ENCODE results near the gene PHYKPL. TPM values are rescaled to one million over a fixed set of nuclear protein-coding genes. Genes with fewer than 3 reads are reported as not detected.
A peak's percentile ranks its signal among the peaks of the same experiment; 100 is the strongest.

The PHYKPL gene
- total and polyA plus RNA-seq, 2 donors (not counting 3 experiments of a cell fraction or from before 2014, with no cell fraction given), result 71.7 to 81.7 TPM

- no peaks in the 10 kb centered on the region for H3K27me3 ChIP-seq (ENCODE audit: control insufficient read depth in 2 of 2, insufficient read depth in 2 of 2, low read length in 2 of 2)
- dilution Hi-C loops (cut with MboI; ENCODE audit: extremely low pct_ligation_motif_present, low sequenced_read_pairs), result no loop called here
- peaks cover 33% of the 10 kb centered on the region for H3K79me2 ChIP-seq (ENCODE audit: control insufficient read depth, insufficient read depth, low read length)
- FAIRE-seq (no peak), DNase-seq (ENCODE audit: low read depth, low spot score) (no peak)
- no peak overlapping the region for H3K9ac ChIP-seq (replicated peaks; ENCODE audit: extremely low read depth, insufficient read depth, low read length)
- POLR2A ChIA-PET, result interaction anchor here (0.6 kb wide), 1 partner anchor 10 kb away, joined by 6 read pairs; no protein-coding TSS in a partner anchor
- intact Hi-C loops (cut with micrococcal nuclease), result no loop called here
- peak; percentile 49 for TF ChIP-seq FOS (IDR thresholded peaks at IDR 0.05; ENCODE audit: borderline replicate concordance, insufficient read depth, low read length)
- no peak for TF ChIP-seq MYC (IDR thresholded peaks at IDR 0.05; ENCODE audit: low read depth, low read length)
- TF ChIP-seq POLR2AphosphoS5 (IDR thresholded peaks at IDR 0.05; ENCODE audit: insufficient read depth, low read depth, low read length), result no peak
- H4K20me1 ChIP-seq (replicated peaks; ENCODE audit: control insufficient read depth, extremely low read depth, insufficient read depth, low read length), result no peaks in the 10 kb centered on the region
- BruUV-seq (replicated peaks), result no TSS peak
- no peak overlapping the region for H2AFZ ChIP-seq (ENCODE audit: low read depth, low read length)
- CTCF ChIA-PET, result no interaction called here
- no peaks in the 10 kb centered on the region for H3K9me3 ChIP-seq (replicated peaks; ENCODE audit: control insufficient read depth, insufficient read depth, low read length)
- no peak overlapping the region for H3K27ac ChIP-seq (ENCODE audit: insufficient read depth, low read depth, low read length)
- H3K4me2 ChIP-seq (ENCODE audit: insufficient read depth, low read length), result no peak overlapping the region
- H3K4me3 ChIP-seq (replicated peaks in 1 of 3; ENCODE audit: insufficient read depth in 1 of 3, low read depth in 1 of 3, low read length in 3 of 3), result no peak overlapping the region
- no peaks in the 10 kb centered on the region for H3K9me1 ChIP-seq (replicated peaks; ENCODE audit: control insufficient read depth, extremely low read depth, insufficient read depth, low read length)
- peaks cover 16% of the 10 kb centered on the region for H3K4me1 ChIP-seq (ENCODE audit: control insufficient read depth, extremely low read depth, insufficient read depth, low read length)
- H3K36me3 ChIP-seq (ENCODE audit: control insufficient read depth in 2 of 2, extremely low read depth in 1 of 2, insufficient read depth in 2 of 2, low read length in 2 of 2), result peaks cover 8 to 19% of the 10 kb centered on the region in 2 experiments
Measured at GRCh38 chr5:178227138-178227659, 5.4 kb downstream of the PHYKPL start.

GRCh38 chr5:178225174-178225573 is 7.4 kb downstream of the PHYKPL start:
- Histone ChIP-seq H3K36me3 (ENCODE audit: control insufficient read depth in 2 of 2, extremely low read depth in 1 of 2, insufficient read depth in 2 of 2, low read length in 2 of 2) (peaks cover 11 to 23% of the 10 kb centered on the region in 2 experiments), H3K9me1 (replicated peaks; ENCODE audit: control insufficient read depth, extremely low read depth, insufficient read depth, low read length) (no peaks in the 10 kb centered on the region), H3K9ac (replicated peaks; ENCODE audit: extremely low read depth, insufficient read depth, low read length) (no peak overlapping the region), H2AFZ (ENCODE audit: low read depth, low read length) (no peak overlapping the region), H3K4me1 (ENCODE audit: control insufficient read depth, extremely low read depth, insufficient read depth, low read length) (no peaks in the 10 kb centered on the region), H3K9me3 (replicated peaks; ENCODE audit: control insufficient read depth, insufficient read depth, low read length) (no peaks in the 10 kb centered on the region), H3K79me2 (ENCODE audit: control insufficient read depth, insufficient read depth, low read length) (peaks cover 14% of the 10 kb centered on the region), H3K27ac (ENCODE audit: insufficient read depth, low read depth, low read length) (no peak overlapping the region), H3K4me3 (replicated peaks in 1 of 3; ENCODE audit: insufficient read depth in 1 of 3, low read depth in 1 of 3, low read length in 3 of 3) (no peak overlapping the region), H3K27me3 (ENCODE audit: control insufficient read depth in 2 of 2, insufficient read depth in 2 of 2, low read length in 2 of 2) (no peaks in the 10 kb centered on the region), H3K4me2 (ENCODE audit: insufficient read depth, low read length) (no peak overlapping the region), H4K20me1 (replicated peaks; ENCODE audit: control insufficient read depth, extremely low read depth, insufficient read depth, low read length) (no peaks in the 10 kb centered on the region)
- no peak for FAIRE-seq
- ChIA-PET POLR2A (no interaction called here), CTCF (interaction anchor here (1.8 kb wide), 1 partner anchor 10 kb away, joined by 4 read pairs; no protein-coding TSS in a partner anchor)
- dilution Hi-C loops (cut with MboI; ENCODE audit: extremely low pct_ligation_motif_present, low sequenced_read_pairs), result no loop called here
- intact Hi-C loops (cut with micrococcal nuclease), result no loop called here
- TF ChIP-seq MAX (IDR thresholded peaks at IDR 0.05; ENCODE audit: insufficient read depth, insufficient read length), result no peak
- no peak for TF ChIP-seq MYC (IDR thresholded peaks at IDR 0.05; ENCODE audit: low read depth, low read length)
- TF ChIP-seq EZH2 (IDR thresholded peaks at IDR 0.05; ENCODE audit: borderline replicate concordance, low read depth, low read length, severe bottlenecking), result no peak
- no peak for TF ChIP-seq CTCF (IDR thresholded peaks at IDR 0.05; ENCODE audit: extremely low read depth in 1 of 2, insufficient read depth in 1 of 2, low read depth in 1 of 2, low read length in 2 of 2)
- no peak for TF ChIP-seq POLR2A (IDR thresholded peaks at IDR 0.05; ENCODE audit: low read depth, low read length)
- TF ChIP-seq JUN (IDR thresholded peaks at IDR 0.05; ENCODE audit: borderline replicate concordance, insufficient read depth, insufficient read length, low read depth), result no peak
- TF ChIP-seq POLR2AphosphoS5 (IDR thresholded peaks at IDR 0.05; ENCODE audit: insufficient read depth, low read depth, low read length), result no peak
- no peak for TF ChIP-seq FOS (IDR thresholded peaks at IDR 0.05; ENCODE audit: borderline replicate concordance, insufficient read depth, low read length)
- no peak for TF ChIP-seq GATA2 (IDR thresholded peaks at IDR 0.05; ENCODE audit: insufficient read depth, insufficient read length, low read depth, low read length)
- no TSS peak for BruUV-seq (replicated peaks)
- no peak for DNase-seq (ENCODE audit: low read depth, low spot score)
